ENCODE data around the gene SMC3. TPM values are rescaled to one million over a fixed set of nuclear protein-coding genes. Genes with fewer than 3 reads are reported as not detected.

SMC3 gene
- total RNA-seq, 2 experiments from 2014 or later = 69.7 to 71.2 TPM

GRCh38 chr10:110642204-110643034 is 74.9 kb downstream of the SMC3 start:
- Mint-ChIP-seq H3K36me3 (ENCODE audit: low read depth) (no peaks in the 10 kb centered on the region), H3K4me3 (peak overlapping the region; percentile 69), H3K4me1 (ENCODE audit: low read depth) (peaks cover 29% of the 10 kb centered on the region), H3K27me3 (peaks cover 50% of the 10 kb centered on the region), H3K9me3 (no peaks in the 10 kb centered on the region), H3K27ac (no peak overlapping the region)
- DNase-seq = no peak
- ChIA-PET CTCF (interaction anchor here (0.6 to 1.7 kb wide), 3 partner anchors 30 to 329 kb away, joined by 3 to 8 read pairs (median 4); no protein-coding TSS in a partner anchor), POLR2A (no interaction called here)
- intact Hi-C loops (cut with micrococcal nuclease) = no loop called here
- no peak for ATAC-seq
- no peak for TF ChIP-seq CTCF (IDR thresholded peaks at IDR 0.05)

GRCh38 chr10:110643035-110643652 is 75.6 kb downstream of the SMC3 start:
- Mint-ChIP-seq H3K27me3 (peaks cover 49% of the 10 kb centered on the region), H3K4me1 (ENCODE audit: low read depth) (peaks cover 29% of the 10 kb centered on the region), H3K27ac (no peak overlapping the region), H3K9me3 (no peaks in the 10 kb centered on the region), H3K4me3 (peak overlapping the region; percentile 69), H3K36me3 (ENCODE audit: low read depth) (no peaks in the 10 kb centered on the region)
- DNase-seq (no peak), ATAC-seq (no peak)
- intact Hi-C loops (cut with micrococcal nuclease) = no loop called here
- TF ChIP-seq CTCF (IDR thresholded peaks at IDR 0.05) = no peak
- CTCF ChIA-PET = no interaction called here
- POLR2A ChIA-PET = interaction anchor here (0.8 to 2.2 kb wide), 3 partner anchors 16 to 34 kb away, joined by 3 to 4 read pairs (median 3); no protein-coding TSS in a partner anchor

GRCh38 chr10:110643653-110644597 is 76.4 kb downstream of the SMC3 start, which contains the start of gene RBM20:
TSS of gene RBM20 (plus strand) at chr10:110644336. CDS start at chr10:110644455, 119 bp downstream.
- peaks cover 29% of the 10 kb centered on the region for H3K4me1 Mint-ChIP-seq (ENCODE audit: low read depth)

More at GRCh38 chr10:110643653-110644597, 76.4 kb downstream of the SMC3 start, which contains the start of gene RBM20:
- ChIA-PET POLR2A (interaction anchor here (0.6 to 2.2 kb wide), 5 partner anchors 16 to 220 kb away, joined by 3 to 4 read pairs (median 3); no protein-coding TSS in a partner anchor), CTCF (interaction anchor here (0.5 to 1.7 kb wide), 2 partner anchors 27 to 1538 kb away, joined by 3 to 5 read pairs; no protein-coding TSS in a partner anchor)
- H3K27me3 Mint-ChIP-seq = peaks cover 52% of the 10 kb centered on the region
- no peaks in the 10 kb centered on the region for H3K36me3 Mint-ChIP-seq (ENCODE audit: low read depth)
- peak; percentile 20 for DNase-seq
- no peaks in the 10 kb centered on the region for H3K9me3 Mint-ChIP-seq
- ATAC-seq = peak; percentile 34
- peak within 1 kb of the TSS; percentile 69 for H3K4me3 Mint-ChIP-seq
- intact Hi-C loops (cut with micrococcal nuclease) = no loop called here
- no peak for TF ChIP-seq CTCF (IDR thresholded peaks at IDR 0.05)
- no peak within 1 kb of the TSS for H3K27ac Mint-ChIP-seq
